HEK293 (cell line): ENCODE results near the gene NPAS2.

Source experiments
- CTCF ChIA-PET: fragments of 350-600 bp; formaldehyde crosslinking; extraction: SDS; loops from one replicate; lab custom pipeline; 2021; ENCODE audit warnings: antibody characterized with exemption; lab: Yijun Ruan, JAX
- POLR2A ChIA-PET: fragments of 300-600 bp; formaldehyde crosslinking; extraction: SDS; loops from one replicate; lab custom pipeline; 2020; ENCODE audit warnings: antibody characterized with exemption, inconsistent platforms; lab: Yijun Ruan, JAX
- H3K27ac ChIP-seq: fragments of 200-500 bp; sonication (Bioruptor generic); 2 replicates; pipeline ENCODE4 v1.5.1; 2014; ENCODE audit warnings: low read depth, low read length, control low read depth, inconsistent platforms; ENCODE audit errors: extremely low read depth
- H3K36me3 ChIP-seq, 2 experiments: fragments of 200-500 bp in 1 of 2; sonication (Bioruptor generic) in 1 of 2; 1 replicate in 1 of 2; 2 replicates in 1 of 2; pipeline ENCODE4 v1.5.1; 2014 to 2017; ENCODE audit warnings: inconsistent platforms in 2 of 2, low read length in 2 of 2; ENCODE audit not compliant: control insufficient read depth in 2 of 2, insufficient read depth in 1 of 2
- H3K4me1 ChIP-seq: fragments of 200-500 bp; sonication (Bioruptor generic); 2 replicates; pipeline ENCODE4 v1.5.1; 2014; ENCODE audit warnings: mild to moderate bottlenecking, low read length, inconsistent platforms; ENCODE audit not compliant: control insufficient read depth, insufficient read depth
- H3K4me3 ChIP-seq: 2 replicates; pipeline ENCODE4 v1.5.1; 2011; ENCODE audit warnings: low read depth, mild to moderate bottlenecking, control low read depth, low read length, moderate library complexity
- H3K9me3 ChIP-seq: fragments of 200-500 bp; sonication (Bioruptor generic); 2 replicates; pipeline ENCODE4 v1.5.1; 2014; ENCODE audit warnings: low read depth, low read length, inconsistent platforms; ENCODE audit not compliant: control insufficient read depth, insufficient read depth
- GLIS2 ChIP-seq: fragments of 450-650 bp; formaldehyde crosslinking; IDR thresholded peaks from 2 replicates; pipeline ENCODE4 v1.5.1; 2016; ENCODE audit warnings: missing biosample characterization, missing genetic modification characterization
- HOXC10 ChIP-seq: sonication (generic); formaldehyde crosslinking; IDR thresholded peaks from 2 replicates; pipeline ENCODE4 v1.8.1; 2023; ENCODE audit warnings: mild to moderate bottlenecking, missing genetic modification reagents
- KLF9 ChIP-seq: fragments of 450-650 bp; formaldehyde crosslinking; IDR thresholded peaks from 2 replicates; pipeline ENCODE4 v1.5.1; 2016; ENCODE audit warnings: missing biosample characterization, missing genetic modification characterization, low read depth
- MZF1 ChIP-seq: fragments of 450-650 bp; formaldehyde crosslinking; IDR thresholded peaks from 2 replicates; pipeline ENCODE4 v1.5.1; 2017; ENCODE audit warnings: missing biosample characterization, missing genetic modification characterization, borderline replicate concordance
- OSR2 ChIP-seq: fragments of 450-650 bp; formaldehyde crosslinking; IDR thresholded peaks from 2 replicates; pipeline ENCODE4 v1.5.1; 2016; ENCODE audit warnings: missing biosample characterization, missing genetic modification characterization
- TRIM28 ChIP-seq: IDR thresholded peaks from 2 replicates; pipeline ENCODE4 v1.6.1; 2011; ENCODE audit warnings: low read length, control low read depth, borderline replicate concordance
- ZEB2 ChIP-seq: fragments of 450-650 bp; formaldehyde crosslinking; IDR thresholded peaks from 2 replicates; pipeline ENCODE4 v1.5.1; 2016; ENCODE audit warnings: missing biosample characterization, missing genetic modification characterization
- ZNF146 ChIP-seq: fragments of 450-650 bp; formaldehyde crosslinking; IDR thresholded peaks from 2 replicates; pipeline ENCODE4 v1.5.1; 2016; ENCODE audit warnings: missing biosample characterization, missing genetic modification characterization
- ZNF16 ChIP-seq: fragments of 450-650 bp; formaldehyde crosslinking; IDR thresholded peaks from 2 replicates; pipeline ENCODE4 v1.5.1; 2016; ENCODE audit warnings: low read depth, missing biosample characterization, missing genetic modification characterization
- ZNF174 ChIP-seq: fragments of 450-650 bp; formaldehyde crosslinking; IDR thresholded peaks from 2 replicates; pipeline ENCODE4 v1.5.0; 2017; ENCODE audit warnings: missing biosample characterization, mild to moderate bottlenecking, missing genetic modification characterization
- ZNF24 ChIP-seq: fragments of 450-650 bp; formaldehyde crosslinking; IDR thresholded peaks from 2 replicates; pipeline ENCODE4 v1.5.1; 2016; ENCODE audit warnings: missing biosample characterization, missing genetic modification characterization
- ZNF248 ChIP-seq: fragments of 450-650 bp; formaldehyde crosslinking; IDR thresholded peaks from 2 replicates; pipeline ENCODE4 v1.5.1; 2017; ENCODE audit warnings: missing biosample characterization, missing genetic modification characterization
- ZNF37A ChIP-seq: fragments of 450-650 bp; IDR thresholded peaks from 2 replicates; pipeline ENCODE4 v1.5.1; 2018; ENCODE audit warnings: missing biosample characterization, missing genetic modification characterization
- ZNF426 ChIP-seq: fragments of 450-650 bp; formaldehyde crosslinking; IDR thresholded peaks from 2 replicates; pipeline ENCODE4 v1.5.1; 2017; ENCODE audit warnings: missing biosample characterization, missing genetic modification characterization, mild to moderate bottlenecking, inconsistent platforms, moderate library complexity
- ZNF473 ChIP-seq: fragments of 450-650 bp; formaldehyde crosslinking; IDR thresholded peaks from 2 replicates; pipeline ENCODE4 v1.5.1; 2017; ENCODE audit warnings: missing biosample characterization, missing genetic modification characterization
- ZNF596 ChIP-seq: fragments of 450-650 bp; IDR thresholded peaks from 2 replicates; pipeline ENCODE4 v1.5.0; 2018; ENCODE audit warnings: missing biosample characterization, mild to moderate bottlenecking, missing genetic modification characterization, moderate library complexity
- ZNF623 ChIP-seq: fragments of 450-650 bp; formaldehyde crosslinking; IDR thresholded peaks from 2 replicates; pipeline ENCODE4 v1.5.1; 2016; ENCODE audit warnings: missing biosample characterization, missing genetic modification characterization
- ZNF677 ChIP-seq: fragments of 450-650 bp; IDR thresholded peaks from 2 replicates; pipeline ENCODE4 v1.5.0; 2018; ENCODE audit warnings: missing biosample characterization, mild to moderate bottlenecking, missing genetic modification characterization, moderate library complexity
- ZNF707 ChIP-seq: fragments of 450-650 bp; formaldehyde crosslinking; IDR thresholded peaks from 2 replicates; pipeline ENCODE4 v1.5.1; 2016; ENCODE audit warnings: missing biosample characterization, missing genetic modification characterization
- ZNF768 ChIP-seq: fragments of 450-650 bp; formaldehyde crosslinking; IDR thresholded peaks from 2 replicates; pipeline ENCODE4 v1.5.1; 2018; ENCODE audit warnings: missing biosample characterization, mild to moderate bottlenecking, missing genetic modification characterization
- ZNF777 ChIP-seq: fragments of 450-650 bp; formaldehyde crosslinking; IDR thresholded peaks from 2 replicates; pipeline ENCODE4 v1.5.1; 2017; ENCODE audit warnings: missing biosample characterization, missing genetic modification characterization, borderline replicate concordance
- TF ChIP-seq, protein P1 (sequence below): fragments of 450-650 bp; formaldehyde crosslinking; IDR thresholded peaks from 2 replicates; pipeline ENCODE4 v1.5.1; 2016; ENCODE audit warnings: missing biosample characterization, missing genetic modification characterization
- TF ChIP-seq, protein P2 (sequence below): fragments of 450-650 bp; formaldehyde crosslinking; IDR thresholded peaks from 2 replicates; pipeline ENCODE4 v1.5.1; 2016; ENCODE audit warnings: missing biosample characterization, missing genetic modification characterization
- TF ChIP-seq, protein P3 (sequence below): fragments of 450-650 bp; formaldehyde crosslinking; IDR thresholded peaks from 2 replicates; pipeline ENCODE4 v1.5.1; 2016; ENCODE audit warnings: missing biosample characterization, missing genetic modification characterization
- TF ChIP-seq, protein P4 (sequence below): fragments of 450-650 bp; formaldehyde crosslinking; IDR thresholded peaks from 2 replicates; pipeline ENCODE4 v1.5.1; 2017; ENCODE audit warnings: missing biosample characterization, missing genetic modification characterization
- TF ChIP-seq, protein P5 (sequence below): fragments of 450-650 bp; formaldehyde crosslinking; IDR thresholded peaks from 2 replicates; pipeline ENCODE4 v1.5.1; 2017; ENCODE audit warnings: missing biosample characterization, missing genetic modification characterization

The NPAS2 gene

DNA sequence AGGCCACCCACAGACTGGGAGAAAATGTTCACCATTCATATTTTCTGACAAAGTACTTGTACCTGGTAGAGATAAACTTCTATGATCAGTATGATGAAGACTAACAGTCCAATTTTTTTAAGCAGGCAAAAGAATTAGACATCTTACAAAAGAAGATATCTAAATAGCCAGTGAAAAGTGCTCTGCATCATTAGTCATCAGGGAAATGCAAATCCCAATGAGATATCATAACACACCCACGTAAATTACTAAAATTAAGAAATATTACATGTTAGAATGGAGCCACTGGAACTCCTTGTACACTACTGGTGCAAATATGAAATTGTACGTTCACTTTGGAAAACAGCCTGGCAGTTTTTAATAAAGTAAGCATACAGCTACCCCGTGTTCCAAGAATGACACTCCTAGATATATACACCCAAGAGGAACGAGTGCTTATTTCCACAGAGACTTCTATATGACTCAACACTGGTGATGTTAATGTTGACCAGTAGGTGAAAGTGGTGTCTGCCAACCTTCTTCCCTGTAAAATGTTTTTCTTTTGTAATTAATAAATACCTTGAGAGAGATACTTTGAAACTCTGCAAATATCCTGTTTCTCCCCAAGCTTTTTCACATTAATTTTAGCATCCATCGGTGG, 80.3 kb downstream of the NPAS2 start:
- peaks cover 21% of the 10 kb centered on the region for H3K4me1 ChIP-seq
- CTCF ChIA-PET: interaction anchor here (0.6 kb wide), 2 partner anchors 25 to 73 kb away, joined by 3 to 4 read pairs; no protein-coding TSS in a partner anchor

DNA sequence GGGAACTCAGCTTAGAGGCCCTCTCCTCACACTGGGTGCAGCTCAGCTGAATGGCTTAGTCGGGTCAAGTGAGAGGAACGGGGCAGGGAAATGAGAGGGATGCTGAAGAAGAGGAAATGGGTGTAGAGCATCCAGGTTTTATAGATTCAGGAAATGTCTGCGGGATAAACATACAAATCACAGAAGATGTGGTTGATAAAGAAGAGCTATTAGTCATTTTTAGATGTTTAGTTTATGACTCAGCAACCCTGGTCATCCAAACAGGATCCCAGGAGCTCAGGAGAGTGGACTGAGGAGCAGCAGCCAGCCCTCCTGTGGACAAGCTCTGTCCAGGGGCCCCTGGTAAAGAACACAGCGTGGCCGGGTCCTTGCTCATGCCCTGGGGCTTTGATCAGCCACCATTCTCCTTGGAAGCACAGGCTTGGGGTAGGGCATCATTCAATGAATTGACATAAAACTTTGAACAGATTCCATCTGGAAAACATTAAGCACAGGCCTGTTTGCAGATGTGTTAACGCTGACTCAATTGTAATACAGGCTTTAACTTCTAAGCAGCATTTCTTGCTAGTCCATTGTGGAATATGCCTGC, 83.0 kb downstream of the NPAS2 start:
- ChIA-PET POLR2A (interaction anchor here (0.9 to 2.9 kb wide), 7 partner anchors 10 to 99 kb away, joined by 3 to 12 read pairs (median 4); partner anchors contain the start of gene RPL31), CTCF (interaction anchor here (0.6 to 1.6 kb wide), 2 partner anchors 83 to 84 kb away, joined by 3 to 4 read pairs; no protein-coding TSS in a partner anchor)
- Histone ChIP-seq H3K9me3 (no peaks in the 10 kb centered on the region), H3K27ac (peak overlapping the region; percentile 66; the same call in 1 of the 2 replicates), H3K36me3 (no peaks in the 10 kb centered on the region), H3K4me1 (peaks cover 21% of the 10 kb centered on the region), H3K4me3 (no peak overlapping the region)
- TF ChIP-seq ZNF677 (tag by site-specific recombination) (no peak), TRIM28 (0 out of 2 replicates have a peak, but pooled peaks have one; percentile 50), ZNF777 (tag by site-specific recombination) (no peak), ZNF426 (tag by site-specific recombination) (no peak), ZNF248 (tag by site-specific recombination) (no peak), ZNF596 (no peak), KLF9 (tag by site-specific recombination) (peak; percentile 18; the same call in 1 of the 2 replicates), ZNF24 (no peak; the same call in 1 of the 2 replicates), ZNF768 (tag by site-specific recombination) (no peak), ZEB2 (tag by site-specific recombination) (peak; percentile 66; the same call in 1 of the 2 replicates), GLIS2 (tag by site-specific recombination) (no peak), ZNF707 (no peak)
- TF ChIP-seq, protein P1, sequence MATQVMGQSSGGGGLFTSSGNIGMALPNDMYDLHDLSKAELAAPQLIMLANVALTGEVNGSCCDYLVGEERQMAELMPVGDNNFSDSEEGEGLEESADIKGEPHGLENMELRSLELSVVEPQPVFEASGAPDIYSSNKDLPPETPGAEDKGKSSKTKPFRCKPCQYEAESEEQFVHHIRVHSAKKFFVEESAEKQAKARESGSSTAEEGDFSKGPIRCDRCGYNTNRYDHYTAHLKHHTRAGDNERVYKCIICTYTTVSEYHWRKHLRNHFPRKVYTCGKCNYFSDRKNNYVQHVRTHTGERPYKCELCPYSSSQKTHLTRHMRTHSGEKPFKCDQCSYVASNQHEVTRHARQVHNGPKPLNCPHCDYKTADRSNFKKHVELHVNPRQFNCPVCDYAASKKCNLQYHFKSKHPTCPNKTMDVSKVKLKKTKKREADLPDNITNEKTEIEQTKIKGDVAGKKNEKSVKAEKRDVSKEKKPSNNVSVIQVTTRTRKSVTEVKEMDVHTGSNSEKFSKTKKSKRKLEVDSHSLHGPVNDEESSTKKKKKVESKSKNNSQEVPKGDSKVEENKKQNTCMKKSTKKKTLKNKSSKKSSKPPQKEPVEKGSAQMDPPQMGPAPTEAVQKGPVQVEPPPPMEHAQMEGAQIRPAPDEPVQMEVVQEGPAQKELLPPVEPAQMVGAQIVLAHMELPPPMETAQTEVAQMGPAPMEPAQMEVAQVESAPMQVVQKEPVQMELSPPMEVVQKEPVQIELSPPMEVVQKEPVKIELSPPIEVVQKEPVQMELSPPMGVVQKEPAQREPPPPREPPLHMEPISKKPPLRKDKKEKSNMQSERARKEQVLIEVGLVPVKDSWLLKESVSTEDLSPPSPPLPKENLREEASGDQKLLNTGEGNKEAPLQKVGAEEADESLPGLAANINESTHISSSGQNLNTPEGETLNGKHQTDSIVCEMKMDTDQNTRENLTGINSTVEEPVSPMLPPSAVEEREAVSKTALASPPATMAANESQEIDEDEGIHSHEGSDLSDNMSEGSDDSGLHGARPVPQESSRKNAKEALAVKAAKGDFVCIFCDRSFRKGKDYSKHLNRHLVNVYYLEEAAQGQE: no peak
- TF ChIP-seq, protein P2, sequence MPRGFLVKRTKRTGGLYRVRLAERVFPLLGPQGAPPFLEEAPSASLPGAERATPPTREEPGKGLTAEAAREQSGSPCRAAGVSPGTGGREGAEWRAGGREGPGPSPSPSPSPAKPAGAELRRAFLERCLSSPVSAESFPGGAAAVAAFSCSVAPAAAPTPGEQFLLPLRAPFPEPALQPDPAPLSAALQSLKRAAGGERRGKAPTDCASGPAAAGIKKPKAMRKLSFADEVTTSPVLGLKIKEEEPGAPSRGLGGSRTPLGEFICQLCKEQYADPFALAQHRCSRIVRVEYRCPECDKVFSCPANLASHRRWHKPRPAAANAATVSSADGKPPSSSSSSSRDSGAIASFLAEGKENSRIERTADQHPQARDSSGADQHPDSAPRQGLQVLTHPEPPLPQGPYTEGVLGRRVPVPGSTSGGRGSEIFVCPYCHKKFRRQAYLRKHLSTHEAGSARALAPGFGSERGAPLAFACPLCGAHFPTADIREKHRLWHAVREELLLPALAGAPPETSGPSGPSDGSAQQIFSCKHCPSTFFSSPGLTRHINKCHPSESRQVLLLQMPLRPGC (tag by site-specific recombination): peak; percentile 58
- TF ChIP-seq, protein P3, sequence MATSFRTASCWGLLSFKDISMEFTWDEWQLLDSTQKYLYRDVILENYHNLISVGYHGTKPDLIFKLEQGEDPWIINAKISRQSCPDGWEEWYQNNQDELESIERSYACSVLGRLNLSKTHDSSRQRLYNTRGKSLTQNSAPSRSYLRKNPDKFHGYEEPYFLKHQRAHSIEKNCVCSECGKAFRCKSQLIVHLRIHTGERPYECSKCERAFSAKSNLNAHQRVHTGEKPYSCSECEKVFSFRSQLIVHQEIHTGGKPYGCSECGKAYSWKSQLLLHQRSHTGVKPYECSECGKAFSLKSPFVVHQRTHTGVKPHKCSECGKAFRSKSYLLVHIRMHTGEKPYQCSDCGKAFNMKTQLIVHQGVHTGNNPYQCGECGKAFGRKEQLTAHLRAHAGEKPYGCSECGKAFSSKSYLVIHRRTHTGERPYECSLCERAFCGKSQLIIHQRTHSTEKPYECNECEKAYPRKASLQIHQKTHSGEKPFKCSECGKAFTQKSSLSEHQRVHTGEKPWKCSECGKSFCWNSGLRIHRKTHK (tag by site-specific recombination): no peak

More for the DNA sequence above, 80.3 kb downstream of the NPAS2 start:
- no peak overlapping the region for H3K4me3 ChIP-seq
- no peaks in the 10 kb centered on the region for H3K36me3 ChIP-seq
- POLR2A ChIA-PET: no interaction called here
- H3K27ac ChIP-seq: no peak overlapping the region
- no peaks in the 10 kb centered on the region for H3K9me3 ChIP-seq
- TF ChIP-seq HOXC10 (CRISPR knock-in tag) (no peak), MZF1 (no peak), ZNF473 (tag by site-specific recombination) (no peak), OSR2 (tag by site-specific recombination) (no peak), ZNF16 (tag by site-specific recombination) (no peak), ZNF623 (no peak), ZNF174 (tag by site-specific recombination) (no peak), ZNF146 (no peak), ZNF37A (tag by site-specific recombination) (no peak)
- TF ChIP-seq, protein P4, sequence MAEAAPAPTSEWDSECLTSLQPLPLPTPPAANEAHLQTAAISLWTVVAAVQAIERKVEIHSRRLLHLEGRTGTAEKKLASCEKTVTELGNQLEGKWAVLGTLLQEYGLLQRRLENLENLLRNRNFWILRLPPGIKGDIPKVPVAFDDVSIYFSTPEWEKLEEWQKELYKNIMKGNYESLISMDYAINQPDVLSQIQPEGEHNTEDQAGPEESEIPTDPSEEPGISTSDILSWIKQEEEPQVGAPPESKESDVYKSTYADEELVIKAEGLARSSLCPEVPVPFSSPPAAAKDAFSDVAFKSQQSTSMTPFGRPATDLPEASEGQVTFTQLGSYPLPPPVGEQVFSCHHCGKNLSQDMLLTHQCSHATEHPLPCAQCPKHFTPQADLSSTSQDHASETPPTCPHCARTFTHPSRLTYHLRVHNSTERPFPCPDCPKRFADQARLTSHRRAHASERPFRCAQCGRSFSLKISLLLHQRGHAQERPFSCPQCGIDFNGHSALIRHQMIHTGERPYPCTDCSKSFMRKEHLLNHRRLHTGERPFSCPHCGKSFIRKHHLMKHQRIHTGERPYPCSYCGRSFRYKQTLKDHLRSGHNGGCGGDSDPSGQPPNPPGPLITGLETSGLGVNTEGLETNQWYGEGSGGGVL (tag by site-specific recombination): no peak
- TF ChIP-seq, protein P5, sequence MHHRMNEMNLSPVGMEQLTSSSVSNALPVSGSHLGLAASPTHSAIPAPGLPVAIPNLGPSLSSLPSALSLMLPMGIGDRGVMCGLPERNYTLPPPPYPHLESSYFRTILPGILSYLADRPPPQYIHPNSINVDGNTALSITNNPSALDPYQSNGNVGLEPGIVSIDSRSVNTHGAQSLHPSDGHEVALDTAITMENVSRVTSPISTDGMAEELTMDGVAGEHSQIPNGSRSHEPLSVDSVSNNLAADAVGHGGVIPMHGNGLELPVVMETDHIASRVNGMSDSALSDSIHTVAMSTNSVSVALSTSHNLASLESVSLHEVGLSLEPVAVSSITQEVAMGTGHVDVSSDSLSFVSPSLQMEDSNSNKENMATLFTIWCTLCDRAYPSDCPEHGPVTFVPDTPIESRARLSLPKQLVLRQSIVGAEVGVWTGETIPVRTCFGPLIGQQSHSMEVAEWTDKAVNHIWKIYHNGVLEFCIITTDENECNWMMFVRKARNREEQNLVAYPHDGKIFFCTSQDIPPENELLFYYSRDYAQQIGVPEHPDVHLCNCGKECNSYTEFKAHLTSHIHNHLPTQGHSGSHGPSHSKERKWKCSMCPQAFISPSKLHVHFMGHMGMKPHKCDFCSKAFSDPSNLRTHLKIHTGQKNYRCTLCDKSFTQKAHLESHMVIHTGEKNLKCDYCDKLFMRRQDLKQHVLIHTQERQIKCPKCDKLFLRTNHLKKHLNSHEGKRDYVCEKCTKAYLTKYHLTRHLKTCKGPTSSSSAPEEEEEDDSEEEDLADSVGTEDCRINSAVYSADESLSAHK (tag by site-specific recombination): no peak
